MCF 10A (cell line): ENCODE data around the gene TMEM163. TPM values are rescaled to one million over a fixed set of nuclear protein-coding genes. Genes with fewer than 3 reads are reported as not detected.

ENCODE experiments used
- BruUV-seq: library from RNA; stranded (reverse); fragments of 400-500 nt; replicated peaks from 2 replicates; lab custom pipeline; 2021; lab: Mats Ljungman, UMichigan
- CTCF ChIA-PET: fragments of 300-600 bp; sonication (Branson Sonifier 250); formaldehyde crosslinking; extraction: SDS; loops from one replicate; lab custom pipeline; 2021; ENCODE audit warnings: antibody characterized with exemption, inconsistent platforms; lab: Yijun Ruan, JAX
- POLR2A ChIA-PET: fragments of 300-600, 350-650 bp; sonication (Branson Sonifier 250); formaldehyde crosslinking; extraction: SDS; loops from one replicate; lab custom pipeline; 2020; ENCODE audit warnings: antibody characterized with exemption, inconsistent platforms; lab: Yijun Ruan, JAX
- DNase-seq: peaks from one replicate; pipeline ENCODE4 v3.0.0-alpha.2; 2018; ENCODE audit not compliant: unreplicated experiment
- H3K27ac Mint-ChIP-seq: one replicate; pipeline ENCODE4 v1.8.0; 2022; ENCODE audit warnings: mild to moderate bottlenecking, low read depth, mixed read lengths; ENCODE audit not compliant: unreplicated experiment
- H3K27me3 Mint-ChIP-seq: one replicate; pipeline ENCODE4 v1.8.0; 2022; ENCODE audit warnings: mixed read lengths; ENCODE audit not compliant: insufficient read depth, unreplicated experiment
- H3K36me3 Mint-ChIP-seq: one replicate; pipeline ENCODE4 v1.8.0; 2022; ENCODE audit warnings: mild to moderate bottlenecking, moderate library complexity, mixed read lengths; ENCODE audit not compliant: insufficient read depth, unreplicated experiment
- H3K4me1 Mint-ChIP-seq: one replicate; pipeline ENCODE4 v1.8.0; 2022; ENCODE audit warnings: mixed read lengths; ENCODE audit not compliant: insufficient read depth, unreplicated experiment
- H3K4me3 Mint-ChIP-seq: one replicate; pipeline ENCODE4 v1.8.0; 2022; ENCODE audit warnings: mild to moderate bottlenecking, moderate library complexity, mixed read lengths; ENCODE audit not compliant: unreplicated experiment
- H3K9me3 Mint-ChIP-seq: one replicate; pipeline ENCODE4 v1.8.0; 2022; ENCODE audit warnings: mixed read lengths; ENCODE audit not compliant: unreplicated experiment
- intact Hi-C: fragments of 100-400 bp; cut with micrococcal nuclease; formaldehyde crosslinking; loops from 2 replicates; pipeline ENCODE4 v1.14.1; 2022
- total RNA-seq: library from RNA; stranded (reverse); gene quantifications from 2 replicates; pipeline ENCODE4 v1.2.3, GENCODE V29; 2022
- TF ChIP-seq, protein P1 (sequence below): fragments of 200-600 bp; IDR thresholded peaks from one replicate; pipeline ENCODE4 v1.8.0; 2022; ENCODE audit warnings: antibody characterized with exemption, mild to moderate bottlenecking; ENCODE audit not compliant: unreplicated experiment

The TMEM163 gene
- total RNA-seq, 1 experiment from 2014 or later: not detected

DNA sequence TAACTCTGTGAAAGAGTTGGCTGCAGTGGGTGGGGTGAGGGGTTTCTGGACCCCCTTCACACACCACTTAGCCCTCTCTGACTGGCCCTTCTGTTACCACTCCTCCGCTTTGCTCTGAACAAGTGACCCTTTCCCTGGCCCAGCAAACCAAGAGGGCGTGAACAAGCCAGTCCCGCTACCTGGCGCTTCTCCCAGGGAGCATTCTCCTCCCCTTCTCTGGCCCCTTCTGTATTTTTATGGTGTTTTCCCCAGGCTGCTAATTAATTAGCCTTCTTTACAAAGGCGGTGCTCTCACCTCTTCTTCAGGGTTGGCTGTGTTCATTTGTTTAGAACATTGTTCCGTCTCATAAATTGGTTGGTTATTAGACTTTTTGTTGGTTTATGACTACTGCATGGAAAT lies 284.8 kb downstream of the TMEM163 start:
- DNase-seq: no peak
- TF ChIP-seq, protein P1, sequence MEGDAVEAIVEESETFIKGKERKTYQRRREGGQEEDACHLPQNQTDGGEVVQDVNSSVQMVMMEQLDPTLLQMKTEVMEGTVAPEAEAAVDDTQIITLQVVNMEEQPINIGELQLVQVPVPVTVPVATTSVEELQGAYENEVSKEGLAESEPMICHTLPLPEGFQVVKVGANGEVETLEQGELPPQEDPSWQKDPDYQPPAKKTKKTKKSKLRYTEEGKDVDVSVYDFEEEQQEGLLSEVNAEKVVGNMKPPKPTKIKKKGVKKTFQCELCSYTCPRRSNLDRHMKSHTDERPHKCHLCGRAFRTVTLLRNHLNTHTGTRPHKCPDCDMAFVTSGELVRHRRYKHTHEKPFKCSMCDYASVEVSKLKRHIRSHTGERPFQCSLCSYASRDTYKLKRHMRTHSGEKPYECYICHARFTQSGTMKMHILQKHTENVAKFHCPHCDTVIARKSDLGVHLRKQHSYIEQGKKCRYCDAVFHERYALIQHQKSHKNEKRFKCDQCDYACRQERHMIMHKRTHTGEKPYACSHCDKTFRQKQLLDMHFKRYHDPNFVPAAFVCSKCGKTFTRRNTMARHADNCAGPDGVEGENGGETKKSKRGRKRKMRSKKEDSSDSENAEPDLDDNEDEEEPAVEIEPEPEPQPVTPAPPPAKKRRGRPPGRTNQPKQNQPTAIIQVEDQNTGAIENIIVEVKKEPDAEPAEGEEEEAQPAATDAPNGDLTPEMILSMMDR: no peak
- Mint-ChIP-seq H3K27ac (peak overlapping the region; percentile 27), H3K27me3 (no peaks in the 10 kb centered on the region), H3K9me3 (no peaks in the 10 kb centered on the region), H3K4me3 (no peak overlapping the region), H3K4me1 (peaks cover 22% of the 10 kb centered on the region), H3K36me3 (peaks cover 21% of the 10 kb centered on the region)
- intact Hi-C loops: no loop called here
- BruUV-seq: no TSS peak
- ChIA-PET POLR2A (no interaction called here), CTCF (interaction anchor here (1.7 to 3.2 kb wide), 2 partner anchors 17 to 21 kb away, joined by 7 to 21 read pairs; no protein-coding TSS in a partner anchor)

DNA sequence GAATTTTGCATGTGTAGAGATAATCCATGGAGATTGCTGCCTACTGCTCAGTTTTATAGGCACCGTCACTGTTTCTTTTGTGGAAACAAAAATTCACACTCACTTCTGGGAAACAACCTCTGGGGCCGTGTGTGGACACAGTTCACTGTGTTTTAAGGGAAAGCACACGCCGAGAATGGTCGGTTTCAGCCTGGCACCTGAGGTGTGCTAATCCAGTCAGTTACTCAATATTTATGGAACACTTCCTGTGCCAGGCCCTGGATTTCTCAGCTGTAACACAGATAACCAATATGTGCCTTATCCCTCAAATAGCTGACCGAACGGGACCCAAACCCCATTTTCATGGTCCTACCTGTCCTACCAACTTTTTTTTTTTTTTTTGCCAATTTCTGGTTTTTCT lies 285.3 kb downstream of the TMEM163 start:
- H3K4me3 Mint-ChIP-seq: no peak overlapping the region
- POLR2A ChIA-PET: interaction anchor here (0.6 kb wide), 1 partner anchor 103 kb away, joined by 5 read pairs; no protein-coding TSS in a partner anchor
- H3K27me3 Mint-ChIP-seq: no peaks in the 10 kb centered on the region
- H3K9me3 Mint-ChIP-seq: no peaks in the 10 kb centered on the region
- peak; percentile 38 for DNase-seq
- TF ChIP-seq, protein P1: no peak
- intact Hi-C loops: no loop called here
- no TSS peak for BruUV-seq
- H3K4me1 Mint-ChIP-seq: peaks cover 22% of the 10 kb centered on the region
- peak overlapping the region; percentile 27 for H3K27ac Mint-ChIP-seq
- CTCF ChIA-PET: interaction anchor here (3.2 kb wide), 1 partner anchor 17 kb away, joined by 21 read pairs; no protein-coding TSS in a partner anchor
- H3K36me3 Mint-ChIP-seq: peaks cover 21% of the 10 kb centered on the region

DNA sequence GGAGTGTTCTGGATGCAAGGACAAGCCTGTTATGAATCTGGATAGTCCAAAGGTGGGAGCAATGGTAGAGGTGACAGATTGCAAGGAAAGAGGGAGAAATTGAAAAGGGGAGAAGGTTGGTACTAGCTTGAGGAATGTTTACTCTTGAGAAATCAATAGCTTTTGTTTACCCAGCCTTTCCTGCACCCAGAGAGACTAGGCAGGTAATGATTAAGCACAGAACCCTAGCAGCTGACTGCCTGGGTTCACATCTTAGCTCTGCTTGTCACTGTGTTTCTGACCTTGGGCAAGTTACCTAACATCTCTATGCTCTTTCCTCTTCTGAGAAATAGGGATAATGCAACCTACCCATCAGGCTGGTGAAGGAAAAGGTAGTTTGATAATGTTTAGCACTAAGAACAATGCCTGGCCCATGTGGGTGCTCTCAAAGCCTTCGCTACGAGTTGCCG lies 286.3 kb downstream of the TMEM163 start:
- TF ChIP-seq, protein P1: no peak

DNA sequence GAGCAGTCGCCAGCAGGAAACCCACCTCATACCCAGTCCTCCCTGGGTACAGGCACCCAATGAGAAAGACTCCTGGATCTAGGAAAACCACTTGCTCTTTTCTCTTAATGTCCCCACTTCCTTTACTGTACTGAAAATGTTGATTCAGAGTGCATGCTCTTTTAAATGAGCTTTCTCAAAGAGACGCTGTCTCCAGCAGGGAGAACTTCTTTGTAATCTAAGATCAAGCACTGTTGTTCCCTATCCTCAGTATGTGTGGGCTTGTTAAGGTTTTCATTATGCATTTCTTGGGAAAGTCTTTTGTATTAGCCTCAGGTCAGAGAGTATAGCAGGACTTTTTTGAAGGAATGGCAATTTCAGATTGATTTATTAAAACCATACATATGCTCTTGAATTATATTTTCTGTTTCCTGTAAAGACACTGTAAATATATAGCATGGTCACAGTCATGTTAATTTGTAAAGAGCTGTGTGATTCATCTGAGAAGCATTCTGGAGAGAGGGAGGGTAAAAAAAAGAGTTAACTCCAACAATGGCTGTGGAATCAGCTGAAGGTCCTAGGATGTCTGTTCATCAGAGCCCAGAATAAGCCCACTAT lies 286.9 kb downstream of the TMEM163 start:
- TF ChIP-seq, protein P1: no peak
- Mint-ChIP-seq H3K27ac (peak overlapping the region; percentile 36), H3K4me3 (no peak overlapping the region), H3K36me3 (peaks cover 22% of the 10 kb centered on the region), H3K27me3 (no peaks in the 10 kb centered on the region), H3K9me3 (no peaks in the 10 kb centered on the region), H3K4me1 (peaks cover 22% of the 10 kb centered on the region)
- ChIA-PET POLR2A (interaction anchor here (1.3 to 1.6 kb wide), 2 partner anchors 9 to 26 kb away, joined by 3 read pairs; no protein-coding TSS in a partner anchor), CTCF (interaction anchor here (1.0 to 8.1 kb wide), 7 partner anchors 11 to 545 kb away, joined by 3 to 52 read pairs (median 3); no protein-coding TSS in a partner anchor)
- intact Hi-C loops: no loop called here
- DNase-seq: no peak
- BruUV-seq: no TSS peak

More for the DNA sequence above, 286.3 kb downstream of the TMEM163 start:
- H3K9me3 Mint-ChIP-seq: no peaks in the 10 kb centered on the region
- no TSS peak for BruUV-seq
- peaks cover 22% of the 10 kb centered on the region for H3K4me1 Mint-ChIP-seq
- H3K36me3 Mint-ChIP-seq: peaks cover 21% of the 10 kb centered on the region
- DNase-seq: peak; percentile 17
- CTCF ChIA-PET: interaction anchor here (1.0 to 8.1 kb wide), 4 partner anchors 11 to 54 kb away, joined by 3 to 52 read pairs (median 4); no protein-coding TSS in a partner anchor
- POLR2A ChIA-PET: interaction anchor here (1.6 kb wide), 1 partner anchor 26 kb away, joined by 3 read pairs; no protein-coding TSS in a partner anchor
- peak overlapping the region; percentile 36 for H3K27ac Mint-ChIP-seq
- H3K4me3 Mint-ChIP-seq: no peak overlapping the region
- intact Hi-C loops: no loop called here
- H3K27me3 Mint-ChIP-seq: no peaks in the 10 kb centered on the region
